K562 (cell line): ENCODE results near the gene CRYGA. TPM values are rescaled to one million over a fixed set of nuclear protein-coding genes. Genes with fewer than 3 reads are reported as not detected.

ENCODE experiments used
- ATAC-seq: fragments of 200-7000 bp; cut with Tn5 transposase; 3 replicates; pipeline ENCODE4 v1.9.1; 2020; ENCODE audit warnings: moderate library complexity
- BruUV-seq: library from RNA; stranded (reverse); fragments of 400-500 nt; replicated peaks from 2 replicates; lab custom pipeline; 2021; lab: Mats Ljungman, UMichigan
- CTCF ChIA-PET: fragments of 300-600 bp; formaldehyde crosslinking; extraction: SDS; loops from one replicate; lab custom pipeline; 2021; ENCODE audit warnings: low intra/inter-chr PET ratio; lab: Yijun Ruan, JAX
- POLR2A ChIA-PET: fragments of 300-600, 350-650 bp; sonication (Branson Sonifier 250); formaldehyde crosslinking; extraction: SDS; loops from one replicate; lab custom pipeline; 2021; ENCODE audit warnings: antibody characterized with exemption, inconsistent platforms; lab: Yijun Ruan, JAX
- DNase-seq, 4 experiments: peaks; one replicate each; pipeline versions ENCODE4 v3.0.0 to v3.0.0-alpha.2; 2011 to 2018; ENCODE audit warnings: low spot score in 3 of 4, mixed read lengths in 3 of 4; ENCODE audit errors: extremely low read depth in 1 of 4
- FAIRE-seq: peaks from 2 replicates; lab custom pipeline; 2011; peaks lifted over from hg19 to GRCh38; lab: Jason Lieb, UNC
- H2AFZ ChIP-seq: 2 replicates; pipeline ENCODE4 v1.6.0; 2011; ENCODE audit warnings: low read depth, low read length, control low read depth, inconsistent platforms
- H3K27ac ChIP-seq: fragments of 200-600 bp; 3 replicates; pipeline ENCODE4 v1.8.0; 2011; ENCODE audit warnings: low read depth, mild to moderate bottlenecking, control low read depth, inconsistent platforms, low read length, moderate library complexity, mixed read lengths; ENCODE audit errors: extremely low read depth
- H3K27me3 ChIP-seq, 2 experiments: fragments of 300-600 bp in 1 of 2; 2 replicates in 1 of 2; 3 replicates in 1 of 2; pipeline versions ENCODE4 v1.6.0 to v1.8.0; 2011; ENCODE audit warnings: inconsistent platforms in 2 of 2, low read length in 2 of 2, mild to moderate bottlenecking in 1 of 2, mixed read lengths in 1 of 2, moderate library complexity in 1 of 2; ENCODE audit not compliant: control insufficient read depth in 2 of 2, insufficient read depth in 2 of 2
- H3K36me3 ChIP-seq: fragments of 300-600 bp; 3 replicates; pipeline ENCODE4 v1.8.0; 2011; ENCODE audit warnings: mild to moderate bottlenecking, low read length, inconsistent platforms; ENCODE audit not compliant: control insufficient read depth, insufficient read depth
- H3K4me1 ChIP-seq, 2 experiments: fragments of 200-600 bp in 1 of 2; replicated peaks in 1 of 2; 2 replicates in 1 of 2; 3 replicates in 1 of 2; pipeline versions ENCODE4 v1.5.1 to v1.8.0; 2011; ENCODE audit warnings: inconsistent platforms in 2 of 2, low read length in 2 of 2, mild to moderate bottlenecking in 1 of 2, mixed read lengths in 1 of 2, moderate library complexity in 1 of 2; ENCODE audit not compliant: control insufficient read depth in 2 of 2, insufficient read depth in 2 of 2
- H3K4me2 ChIP-seq: 2 replicates; pipeline ENCODE4 v1.6.1; 2011; ENCODE audit warnings: low read length, control low read depth, inconsistent platforms, mixed read lengths; ENCODE audit not compliant: insufficient read depth
- H3K4me3 ChIP-seq: fragments of 200-600 bp; sonication (generic), shearing (Covaris generic); 2 replicates; pipeline ENCODE4 v1.5.1; 2016; ENCODE audit warnings: control low read depth, inconsistent platforms
- H3K79me2 ChIP-seq: fragments of 200-600 bp; 3 replicates; pipeline ENCODE4 v1.8.0; 2011; ENCODE audit warnings: low read length, inconsistent platforms; ENCODE audit not compliant: control insufficient read depth, insufficient read depth
- H3K9ac ChIP-seq, 2 experiments: 2 replicates each; pipeline versions ENCODE4 v1.6.0 to v1.6.1; 2011; ENCODE audit warnings: low read depth in 2 of 2, low read length in 2 of 2, control low read depth in 1 of 2, inconsistent platforms in 1 of 2, mild to moderate bottlenecking in 1 of 2, mixed read lengths in 1 of 2; ENCODE audit not compliant: insufficient read depth in 1 of 2
- H3K9me1 ChIP-seq: one replicate; pipeline ENCODE4 v1.6.0; 2011; ENCODE audit warnings: inconsistent platforms, mild to moderate bottlenecking, low read length, moderate library complexity; ENCODE audit not compliant: control insufficient read depth, insufficient read depth
- H3K9me3 ChIP-seq: replicated peaks from 2 replicates; pipeline ENCODE4 v1.5.1; 2011; ENCODE audit warnings: low read depth, low read length, inconsistent platforms; ENCODE audit not compliant: control insufficient read depth, insufficient read depth
- H4K20me1 ChIP-seq: replicated peaks from 2 replicates; pipeline ENCODE4 v1.6.1; 2011; ENCODE audit warnings: low read length, inconsistent platforms, mixed read lengths; ENCODE audit not compliant: control insufficient read depth, insufficient read depth
- CCAR2 ChIP-seq: fragments of 200-400 bp; formaldehyde crosslinking; IDR thresholded peaks from 2 replicates; pipeline ENCODE4 v1.6.1; 2017; ENCODE audit warnings: mild to moderate bottlenecking, low read depth, low read length
- CEBPB ChIP-seq: fragments of 450-650 bp; IDR thresholded peaks from 2 replicates; pipeline ENCODE4 v1.6.1; 2016; ENCODE audit warnings: missing genetic modification characterization, missing compliant biosample characterization
- DACH1 ChIP-seq: fragments of 450-650 bp; IDR thresholded peaks from 2 replicates; pipeline ENCODE4 v1.6.1; 2018; ENCODE audit not compliant: partially characterized antibody
- NFATC3 ChIP-seq: fragments of 450-650 bp; IDR thresholded peaks from 2 replicates; pipeline ENCODE4 v1.6.1; 2017; ENCODE audit warnings: mild to moderate bottlenecking
- ZNF24 ChIP-seq: fragments of 450-650 bp; IDR thresholded peaks from 2 replicates; pipeline ENCODE4 v1.6.1; 2016
- ZNF280A ChIP-seq: fragments of 450-650 bp; IDR thresholded peaks from 2 replicates; pipeline ENCODE4 v1.6.1; 2018; ENCODE audit warnings: mild to moderate bottlenecking, low read depth; ENCODE audit not compliant: partially characterized antibody
- ZNF551 ChIP-seq: fragments of 250-450 bp; sonication (Bioruptor Pico); IDR thresholded peaks from 2 replicates; pipeline ENCODE4 v1.5.0; 2021; ENCODE audit warnings: mild to moderate bottlenecking, moderate library complexity
- WGBS: fragments of 100-300 bp; shearing (Covaris generic); methylation state at CpG from one replicate; pipeline ENCODE4 v1.1.6; 2016; ENCODE audit warnings: low coverage, mixed read lengths; ENCODE audit not compliant: insufficient coverage; ENCODE audit errors: missing lambda C conversion rate; 5-methylcytosine and 5-hydroxymethylcytosine counted together
- in situ Hi-C: fragments of 300-500 bp; cut with MboI; formaldehyde crosslinking; loops from 4 replicates; pipeline ENCODE4 v1.15.0; 2018; ENCODE audit warnings: inconsistent platforms, mixed read lengths
- intact Hi-C: fragments of 100-400 bp; cut with micrococcal nuclease; formaldehyde crosslinking; loops from 2 replicates; pipeline ENCODE4 v1.14.2; 2022
- polyA plus RNA-seq, 8 experiments: library from polyadenylated mRNA; depleted of rRNA in 4 of 8; stranded (reverse) in 5 of 8; unstranded in 3 of 8; fragments of >200 nt; fragmentation: Nextera tagmentation in 2 of 8; fragmentation: Illumina TruSeq in 1 of 8; extraction: Ambion mirVana in 2 of 8; extraction: Trizol in 1 of 8; gene quantifications; 2 replicates each; pipeline versions ENCODE4 v1.2.1 to v1.2.3, GENCODE V29; 2011 to 2014; ENCODE audit warnings: inconsistent platforms in 1 of 8, missing spikeins in 1 of 8
- total RNA-seq, 7 experiments: library from RNA; depleted of rRNA in 6 of 7; stranded (reverse); fragments of >200 nt in 6 of 7; fragmentation: Illumina TruSeq in 2 of 7; extraction: Trizol in 2 of 7; gene quantifications; 2 replicates each; pipeline versions ENCODE4 v1.2.1 to v1.2.3, GENCODE V29; 2011 to 2021; ENCODE audit warnings: low replicate concordance in 1 of 7

The CRYGA gene
- total and polyA plus RNA-seq, 9 of the 15 experiments (the other 6 are each of a cell fraction or from before 2014, with no cell fraction given), result not detected

GRCh38 chr2:208179028-208179609 is 15.7 kb upstream of the CRYGA start:
- Histone ChIP-seq H3K4me2 (no peak overlapping the region), H3K79me2 (no peaks in the 10 kb centered on the region), H3K4me1 (peaks cover 3 to 6% of the 10 kb centered on the region in 2 experiments; a peak in 3 of 5 replicates), H3K4me3 (no peak overlapping the region), H3K9ac (no peak overlapping the region; a peak in 1 of 4 replicates), H4K20me1 (no peaks in the 10 kb centered on the region), H3K27me3 (no peaks in the 10 kb centered on the region), H3K27ac (no peak overlapping the region), H3K9me1 (no peaks in the 10 kb centered on the region), H2AFZ (no peak overlapping the region), H3K9me3 (no peaks in the 10 kb centered on the region; the same call in 1 of the 2 replicates), H3K36me3 (no peaks in the 10 kb centered on the region)
- POLR2A ChIA-PET, result no interaction called here
- TF ChIP-seq NFATC3, result no peak
- peak; percentile 64 for TF ChIP-seq CEBPB (tag)
- no peak for TF ChIP-seq ZNF551 (CRISPR knock-in tag)
- TF ChIP-seq ZNF280A, result no peak
- TF ChIP-seq CCAR2, result no peak
- no peak for TF ChIP-seq DACH1
- TF ChIP-seq ZNF24, result peak; percentile 95
- ATAC-seq (0 out of 3 replicates have a peak, but pooled peaks have one; percentile 13), FAIRE-seq (no peak), DNase-seq (no peak)
- in situ Hi-C loops (no loop called here), intact Hi-C loops (loop anchor here (10.0 kb wide), 1 partner anchor 196 kb away; no protein-coding TSS in a partner anchor)
- no TSS peak for BruUV-seq
- 13% methylated on average over 3 of the region's 4 CpGs for WGBS
- CTCF ChIA-PET, result no interaction called here
